ENCODE results near the gene CYP4F2.
"Not testable (repeated sequence)": the region's sequence is repeated elsewhere in the genome, so short reads cannot be mapped to it uniquely, and the experiment has no call there.

The CYP4F2 gene

DNA sequence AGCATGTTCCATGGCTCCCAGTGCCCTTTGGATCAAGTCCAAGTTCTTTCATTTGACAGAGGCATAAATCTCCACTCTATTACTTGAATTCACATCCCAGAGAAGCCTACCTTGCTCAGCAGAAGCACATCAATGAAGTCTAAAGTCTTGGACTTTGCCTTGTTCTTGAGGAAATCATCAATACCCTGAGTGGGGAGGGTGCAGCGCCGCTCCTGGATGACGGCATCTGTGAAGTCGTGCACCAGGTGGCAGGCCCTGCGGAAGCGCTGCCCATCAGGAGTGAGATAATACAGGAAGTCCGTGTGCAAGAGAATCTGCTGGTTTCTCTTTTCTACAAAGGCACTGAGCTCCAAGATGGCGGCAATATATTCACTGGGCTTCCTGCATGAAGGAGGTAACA lies 25.8 kb upstream of the CYP4F2 start:
- H3K4me1 ChIP-seq (ENCODE audit: insufficient read depth, low read length), result no peaks in the 10 kb centered on the region
- no peak overlapping the region for H3K4me3 ChIP-seq (ENCODE audit: low read length)
- 77% methylated on average over 8 of the region's 8 CpGs for WGBS
- H3K9ac ChIP-seq (ENCODE audit: low read depth, low read length), result no peak overlapping the region
- no peak overlapping the region for H3K27ac ChIP-seq (ENCODE audit: low read depth, low read length)
- no peaks in the 10 kb centered on the region for H3K36me3 ChIP-seq (ENCODE audit: insufficient read depth, low read length)
- H3K9me3 ChIP-seq (ENCODE audit: insufficient read depth, low read depth, low read length), result peaks cover 92% of the 10 kb centered on the region
- H3K27me3 ChIP-seq (ENCODE audit: insufficient read depth, low read length), result no peaks in the 10 kb centered on the region

DNA sequence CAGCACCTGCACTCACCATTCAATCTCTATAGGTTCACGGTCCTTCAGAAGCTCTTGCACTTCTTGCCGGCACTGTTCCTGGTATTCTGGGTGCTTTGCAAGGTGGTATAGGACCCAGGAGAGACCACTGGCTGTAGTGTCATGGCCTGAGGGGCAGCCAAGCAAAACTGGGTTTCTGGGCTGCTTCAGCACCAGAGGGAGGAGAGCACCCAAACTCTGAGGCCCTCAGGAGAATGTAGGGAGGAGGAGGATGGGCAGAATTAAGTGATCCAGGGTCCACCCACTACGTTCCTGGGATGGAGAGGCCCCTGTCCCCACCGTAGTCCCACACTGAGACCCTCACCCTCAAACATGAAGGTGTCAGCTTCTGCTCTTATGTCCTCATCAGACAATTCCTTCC lies 24.1 kb upstream of the CYP4F2 start:
- no peak overlapping the region for H3K27ac ChIP-seq (ENCODE audit: low read depth, low read length)
- peaks cover 90% of the 10 kb centered on the region for H3K9me3 ChIP-seq (ENCODE audit: insufficient read depth, low read depth, low read length)
- H3K36me3 ChIP-seq (ENCODE audit: insufficient read depth, low read length), result no peaks in the 10 kb centered on the region
- H3K9ac ChIP-seq (ENCODE audit: low read depth, low read length), result no peak overlapping the region
- H3K4me3 ChIP-seq (ENCODE audit: low read length), result no peak overlapping the region
- no peaks in the 10 kb centered on the region for H3K27me3 ChIP-seq (ENCODE audit: insufficient read depth, low read length)
- WGBS, result 60% methylated on average over 4 of the region's 4 CpGs
- H3K4me1 ChIP-seq (ENCODE audit: insufficient read depth, low read length), result no peaks in the 10 kb centered on the region

DNA sequence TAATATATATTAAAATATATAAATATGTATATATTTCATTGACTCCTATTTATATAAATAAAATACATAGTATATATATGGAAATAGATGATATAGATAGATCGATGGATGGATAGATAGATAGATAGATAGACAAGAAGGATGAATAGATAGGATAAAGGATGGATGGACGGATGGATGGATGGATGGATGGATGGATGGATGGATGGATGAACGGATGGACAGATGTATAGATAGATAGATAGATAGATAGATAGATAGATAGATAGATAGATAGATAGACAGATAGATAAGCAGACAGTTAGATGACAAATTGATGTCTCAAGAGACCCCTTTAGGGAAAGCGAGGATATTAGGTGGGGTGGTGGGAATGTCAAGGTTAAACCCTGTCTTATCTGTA lies 21.4 kb upstream of the CYP4F2 start:
- WGBS, result 72% methylated on average over 4 of the region's 4 CpGs
- Histone ChIP-seq H3K27me3 (ENCODE audit: insufficient read depth, low read length) (no peaks in the 10 kb centered on the region), H3K27ac (ENCODE audit: low read depth, low read length) (no peak overlapping the region), H3K9me3 (ENCODE audit: insufficient read depth, low read depth, low read length) (peaks cover 96% of the 10 kb centered on the region), H3K4me3 (ENCODE audit: low read length) (no peak overlapping the region), H3K36me3 (ENCODE audit: insufficient read depth, low read length) (no peaks in the 10 kb centered on the region), H3K9ac (ENCODE audit: low read depth, low read length) (no peak overlapping the region), H3K4me1 (ENCODE audit: insufficient read depth, low read length) (no peaks in the 10 kb centered on the region)

DNA sequence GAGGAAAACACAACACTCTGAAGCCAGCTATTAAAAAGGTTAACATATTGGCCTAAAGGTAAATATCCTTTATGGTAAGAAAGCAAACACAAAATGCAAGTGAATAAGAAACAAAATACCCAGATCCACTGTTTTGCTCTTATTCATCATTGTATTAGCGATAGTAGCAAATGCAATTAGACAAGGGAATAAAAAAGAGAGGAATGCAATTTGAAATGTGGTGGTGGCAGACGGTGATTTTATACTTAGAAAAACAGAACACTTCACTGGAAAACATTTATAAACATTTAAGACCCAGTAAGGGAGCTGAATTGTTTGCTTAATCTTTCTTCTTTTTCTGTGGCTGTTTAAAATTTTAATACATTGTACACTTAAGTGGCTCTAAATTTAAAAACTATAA lies 17.2 kb upstream of the CYP4F2 start:
- Histone ChIP-seq H3K9ac (ENCODE audit: low read depth, low read length) (no peak overlapping the region), H3K27me3 (ENCODE audit: insufficient read depth, low read length) (no peaks in the 10 kb centered on the region), H3K36me3 (ENCODE audit: insufficient read depth, low read length) (no peaks in the 10 kb centered on the region)

DNA sequence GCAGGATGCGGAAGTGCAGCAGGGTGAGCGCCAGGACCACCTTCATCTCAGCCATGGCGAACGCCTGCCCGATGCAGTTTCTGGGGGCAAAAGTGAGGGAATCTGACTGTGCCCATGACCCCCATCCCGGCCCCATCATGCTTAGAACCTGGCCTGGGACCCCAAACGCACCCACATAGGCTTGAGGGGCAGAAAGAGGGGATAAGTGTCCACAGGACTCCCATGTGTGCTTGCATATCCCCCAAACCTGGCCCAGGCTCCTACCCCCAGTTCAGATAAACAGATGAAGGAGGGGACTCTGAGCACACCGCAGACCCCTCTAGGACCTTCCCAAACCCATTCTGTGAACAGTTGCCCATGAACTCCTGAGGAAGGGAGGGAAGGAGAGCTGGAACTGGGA lies 16.0 kb upstream of the CYP4F2 start:
- H3K27me3 ChIP-seq (ENCODE audit: insufficient read depth, low read length), result no peaks in the 10 kb centered on the region
- H3K9me3 ChIP-seq (ENCODE audit: insufficient read depth, low read depth, low read length), result peaks cover 89% of the 10 kb centered on the region
- H3K4me1 ChIP-seq (ENCODE audit: insufficient read depth, low read length), result no peaks in the 10 kb centered on the region
- no peak overlapping the region for H3K9ac ChIP-seq (ENCODE audit: low read depth, low read length)
- 77% methylated on average over 7 of the region's 8 CpGs for WGBS
- no peaks in the 10 kb centered on the region for H3K36me3 ChIP-seq (ENCODE audit: insufficient read depth, low read length)
- no peak overlapping the region for H3K4me3 ChIP-seq (ENCODE audit: low read length)
- H3K27ac ChIP-seq (ENCODE audit: low read depth, low read length), result no peak overlapping the region

More for the DNA sequence above, 17.2 kb upstream of the CYP4F2 start:
- Histone ChIP-seq H3K4me1 (ENCODE audit: insufficient read depth, low read length) (no peaks in the 10 kb centered on the region), H3K27ac (ENCODE audit: low read depth, low read length) (no peak overlapping the region), H3K9me3 (ENCODE audit: insufficient read depth, low read depth, low read length) (peaks cover 87% of the 10 kb centered on the region), H3K4me3 (ENCODE audit: low read length) (no peak overlapping the region)
- WGBS, result no CpG with 5 or more reads among the region's 2 CpGs

DNA sequence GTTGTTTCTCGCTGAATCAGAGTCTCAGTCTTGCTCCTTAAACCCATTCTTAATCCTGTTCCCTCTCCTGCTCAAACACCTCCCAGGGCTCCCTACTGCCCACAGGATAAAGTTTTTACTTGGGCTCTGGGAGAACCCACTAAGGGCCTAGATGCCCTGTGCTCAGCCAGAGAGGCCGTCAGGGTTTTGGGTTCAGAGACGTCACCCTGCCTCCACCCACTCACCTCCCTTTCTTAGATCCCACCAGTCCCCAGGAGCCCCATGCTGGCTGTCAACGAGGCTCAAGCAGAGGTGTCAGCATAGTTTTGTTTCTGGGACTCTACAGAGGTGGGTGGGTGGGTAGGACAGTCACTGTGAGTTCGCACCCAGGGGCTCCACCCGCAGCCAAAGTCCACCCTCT lies 15.5 kb upstream of the CYP4F2 start:
- Histone ChIP-seq H3K4me1 (ENCODE audit: insufficient read depth, low read length) (no peaks in the 10 kb centered on the region), H3K4me3 (ENCODE audit: low read length) (no peak overlapping the region), H3K9ac (ENCODE audit: low read depth, low read length) (no peak overlapping the region), H3K36me3 (ENCODE audit: insufficient read depth, low read length) (no peaks in the 10 kb centered on the region), H3K27ac (ENCODE audit: low read depth, low read length) (no peak overlapping the region), H3K27me3 (ENCODE audit: insufficient read depth, low read length) (no peaks in the 10 kb centered on the region), H3K9me3 (ENCODE audit: insufficient read depth, low read depth, low read length) (peaks cover 90% of the 10 kb centered on the region)
- whole genome bisulfite sequencing, result 77% methylated on average over 6 of the region's 6 CpGs

DNA sequence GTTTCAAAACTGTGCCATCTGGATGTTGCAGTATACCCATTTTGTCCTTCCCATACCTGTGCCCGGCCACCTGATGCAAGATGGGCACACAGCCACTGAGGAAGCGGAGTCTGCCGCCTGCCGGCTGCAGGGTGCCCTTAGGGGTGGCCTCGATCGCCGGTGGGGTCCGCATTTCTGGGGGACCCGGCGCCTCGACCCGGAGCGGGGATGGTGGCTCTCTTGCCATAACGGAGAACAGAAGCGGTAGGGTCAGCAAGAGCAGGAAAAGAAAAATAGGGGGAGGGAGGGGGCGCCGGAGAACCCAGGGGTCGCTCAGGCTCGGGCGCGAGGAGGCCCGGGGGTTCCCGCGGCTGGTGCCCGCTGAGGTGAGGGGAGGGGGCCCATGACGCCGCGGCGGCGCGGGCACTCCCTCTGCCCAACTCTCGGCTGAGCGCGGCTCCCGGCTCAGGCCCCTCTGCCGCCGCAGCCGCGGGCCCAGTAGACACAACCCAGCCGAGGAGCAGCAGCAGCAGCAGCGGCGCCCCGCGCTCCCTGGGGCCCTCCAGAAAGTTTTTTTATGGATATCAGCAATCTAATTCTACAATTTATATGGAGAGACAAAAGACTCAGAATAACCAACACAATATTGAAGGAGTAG lies 13.8 kb upstream of the CYP4F2 start:
- Histone ChIP-seq H3K4me1 (ENCODE audit: insufficient read depth, low read length) (no peaks in the 10 kb centered on the region), H3K9ac (ENCODE audit: low read depth, low read length) (no peak overlapping the region), H3K4me3 (ENCODE audit: low read length) (no peak overlapping the region), H3K27me3 (ENCODE audit: insufficient read depth, low read length) (no peaks in the 10 kb centered on the region), H3K36me3 (ENCODE audit: insufficient read depth, low read length) (no peaks in the 10 kb centered on the region), H3K27ac (ENCODE audit: low read depth, low read length) (no peak overlapping the region), H3K9me3 (ENCODE audit: insufficient read depth, low read depth, low read length) (peaks cover 90% of the 10 kb centered on the region)
- 90% methylated on average over 44 of the region's 44 CpGs for WGBS

DNA sequence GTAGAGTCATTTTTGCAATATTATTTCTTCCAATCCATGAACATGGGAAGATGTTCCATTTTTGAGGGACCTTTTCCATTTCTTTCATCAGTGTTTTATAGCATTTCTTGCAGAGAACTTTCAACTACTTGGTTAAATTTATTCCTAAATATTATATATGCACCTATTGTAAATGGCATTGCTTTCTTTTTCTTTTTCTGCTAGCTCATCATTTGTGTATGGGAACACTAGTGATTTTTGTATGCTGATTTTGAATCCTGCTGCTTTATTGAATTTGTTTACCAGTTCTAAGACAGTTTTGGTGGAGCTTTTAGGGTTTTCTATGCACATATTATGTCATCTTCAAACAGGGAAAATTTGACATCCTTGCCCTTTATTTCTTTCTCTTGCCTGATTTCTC lies 7.2 kb upstream of the CYP4F2 start:
- no peak overlapping the region for H3K4me3 ChIP-seq (ENCODE audit: low read length)
- H3K9ac ChIP-seq (ENCODE audit: low read depth, low read length), result no peak overlapping the region

DNA sequence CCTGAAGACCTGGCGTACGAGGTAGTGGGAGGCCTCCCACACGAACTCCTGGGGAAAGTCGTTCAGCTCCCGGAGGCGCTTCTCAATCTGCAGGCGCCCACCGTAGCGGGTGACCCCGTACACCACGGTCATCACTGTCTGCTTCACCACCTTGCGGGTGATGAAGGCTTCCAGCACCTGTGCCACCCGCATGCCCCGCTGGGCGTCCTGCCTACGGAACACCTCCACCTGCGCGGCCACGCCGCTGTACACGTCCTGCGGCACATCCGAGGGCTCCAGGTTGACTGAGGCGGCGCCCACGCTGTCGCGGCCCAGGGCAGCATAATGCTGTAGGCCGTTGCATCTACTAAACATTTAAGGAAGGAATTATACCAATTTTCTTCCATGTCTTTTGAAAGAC lies 5.0 kb upstream of the CYP4F2 start:
- peaks cover 71% of the 10 kb centered on the region for H3K9me3 ChIP-seq (ENCODE audit: insufficient read depth, low read depth, low read length)
- not testable (repeated sequence) for H3K4me1 ChIP-seq (ENCODE audit: insufficient read depth, low read length); H3K9ac ChIP-seq (ENCODE audit: low read depth, low read length); H3K4me3 ChIP-seq (ENCODE audit: low read length); H3K36me3 ChIP-seq (ENCODE audit: insufficient read depth, low read length); H3K27me3 ChIP-seq (ENCODE audit: insufficient read depth, low read length); H3K27ac ChIP-seq (ENCODE audit: low read depth, low read length)
- 90% methylated on average over 29 of the region's 29 CpGs for WGBS

More for the DNA sequence above, 7.2 kb upstream of the CYP4F2 start:
- Histone ChIP-seq H3K27me3 (ENCODE audit: insufficient read depth, low read length) (no peaks in the 10 kb centered on the region), H3K27ac (ENCODE audit: low read depth, low read length) (no peak overlapping the region), H3K4me1 (ENCODE audit: insufficient read depth, low read length) (no peaks in the 10 kb centered on the region), H3K36me3 (ENCODE audit: insufficient read depth, low read length) (no peaks in the 10 kb centered on the region), H3K9me3 (ENCODE audit: insufficient read depth, low read depth, low read length) (peaks cover 82% of the 10 kb centered on the region)

DNA sequence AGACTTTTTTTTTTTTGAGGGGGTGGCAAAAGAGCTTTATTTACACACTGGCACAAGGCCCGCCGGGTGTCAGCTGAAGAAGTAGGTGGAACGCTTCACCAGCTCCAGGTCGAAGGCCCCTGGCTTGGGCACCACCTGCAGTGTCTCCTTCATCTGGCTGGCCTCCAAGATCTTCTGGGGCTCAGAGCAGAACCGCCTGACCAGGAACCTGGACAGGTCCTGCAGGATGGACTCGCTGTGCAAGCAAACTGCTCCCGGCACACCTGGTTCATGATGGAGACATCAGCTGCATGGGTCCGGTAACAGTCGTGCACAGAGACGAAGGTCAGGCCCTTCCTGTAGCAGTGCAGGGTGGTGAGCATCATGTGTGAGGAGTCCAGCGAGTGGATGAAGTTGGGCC lies 4.4 kb upstream of the CYP4F2 start:
- 82% methylated on average over 11 of the region's 11 CpGs for WGBS
- Histone ChIP-seq H3K9me3 (ENCODE audit: insufficient read depth, low read depth, low read length) (peaks cover 69% of the 10 kb centered on the region), H3K36me3 (ENCODE audit: insufficient read depth, low read length) (no peaks in the 10 kb centered on the region), H3K4me1 (ENCODE audit: insufficient read depth, low read length) (no peaks in the 10 kb centered on the region), H3K27ac (ENCODE audit: low read depth, low read length) (no peak overlapping the region), H3K9ac (ENCODE audit: low read depth, low read length) (no peak overlapping the region), H3K4me3 (ENCODE audit: low read length) (no peak overlapping the region), H3K27me3 (ENCODE audit: insufficient read depth, low read length) (no peaks in the 10 kb centered on the region)

DNA sequence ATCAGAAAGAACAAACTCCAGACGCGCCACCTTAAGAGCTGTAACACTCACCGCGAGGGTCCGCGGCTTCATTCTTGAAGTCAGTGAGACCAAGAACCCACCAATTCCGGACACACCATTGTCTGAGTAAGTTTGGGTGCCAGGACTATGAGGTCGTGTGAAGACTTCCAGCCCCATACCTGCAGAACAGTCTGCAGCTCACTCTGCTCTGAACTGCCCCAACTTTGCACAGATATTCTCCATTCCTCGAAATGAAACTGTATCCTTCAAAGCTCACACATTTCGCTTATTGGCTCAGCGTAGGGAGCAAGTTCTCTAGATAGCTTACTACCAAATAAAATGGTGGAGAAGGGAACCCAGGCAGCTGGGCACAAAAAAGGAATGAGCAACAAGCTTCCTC lies 2.6 kb upstream of the CYP4F2 start:
- H3K27ac ChIP-seq (ENCODE audit: low read depth, low read length), result no peak overlapping the region
- no peaks in the 10 kb centered on the region for H3K36me3 ChIP-seq (ENCODE audit: insufficient read depth, low read length)
- H3K4me3 ChIP-seq (ENCODE audit: low read length), result no peak overlapping the region
- no peaks in the 10 kb centered on the region for H3K4me1 ChIP-seq (ENCODE audit: insufficient read depth, low read length)
- WGBS, result 83% methylated on average over 11 of the region's 11 CpGs
- H3K27me3 ChIP-seq (ENCODE audit: insufficient read depth, low read length), result no peaks in the 10 kb centered on the region
- H3K9me3 ChIP-seq (ENCODE audit: insufficient read depth, low read depth, low read length), result peaks cover 68% of the 10 kb centered on the region
- no peak overlapping the region for H3K9ac ChIP-seq (ENCODE audit: low read depth, low read length)

DNA sequence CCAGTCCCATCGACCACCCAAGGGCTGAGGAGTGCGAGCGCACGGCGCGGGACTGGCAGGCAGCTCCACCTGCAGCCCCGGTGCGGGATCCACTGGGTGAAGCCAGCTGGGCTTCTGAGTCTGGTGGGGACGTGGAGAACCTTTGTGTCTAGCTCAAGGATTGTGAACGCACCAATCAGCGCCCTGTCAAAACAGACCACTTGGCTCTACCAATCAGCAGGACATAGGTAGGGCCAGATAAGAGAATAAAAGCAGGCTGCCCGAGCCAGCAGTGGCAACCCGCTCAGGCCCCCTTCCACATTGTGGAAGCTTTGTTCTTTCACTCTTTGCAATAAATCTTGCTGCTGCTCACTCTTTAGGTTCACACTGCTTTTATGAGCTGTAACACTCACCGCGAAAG lies 2.2 kb upstream of the CYP4F2 start:
- H3K4me3 ChIP-seq (ENCODE audit: low read length); H3K27ac ChIP-seq (ENCODE audit: low read depth, low read length); H3K27me3 ChIP-seq (ENCODE audit: insufficient read depth, low read length); H3K9ac ChIP-seq (ENCODE audit: low read depth, low read length); H3K4me1 ChIP-seq (ENCODE audit: insufficient read depth, low read length); H3K36me3 ChIP-seq (ENCODE audit: insufficient read depth, low read length): not testable (repeated sequence)
- WGBS, result 88% methylated on average over 15 of the region's 15 CpGs
- peaks cover 68% of the 10 kb centered on the region for H3K9me3 ChIP-seq (ENCODE audit: insufficient read depth, low read depth, low read length)

Measured in HUES64 (cell line).